ENCODE measurements around the gene CHCHD6. TPM values are rescaled to one million over a fixed set of nuclear protein-coding genes. Genes with fewer than 3 reads are reported as not detected.

Gene CHCHD6
- total RNA-seq, 2 donors from 2014 or later: 8.4 to 10.9 TPM

DNA sequence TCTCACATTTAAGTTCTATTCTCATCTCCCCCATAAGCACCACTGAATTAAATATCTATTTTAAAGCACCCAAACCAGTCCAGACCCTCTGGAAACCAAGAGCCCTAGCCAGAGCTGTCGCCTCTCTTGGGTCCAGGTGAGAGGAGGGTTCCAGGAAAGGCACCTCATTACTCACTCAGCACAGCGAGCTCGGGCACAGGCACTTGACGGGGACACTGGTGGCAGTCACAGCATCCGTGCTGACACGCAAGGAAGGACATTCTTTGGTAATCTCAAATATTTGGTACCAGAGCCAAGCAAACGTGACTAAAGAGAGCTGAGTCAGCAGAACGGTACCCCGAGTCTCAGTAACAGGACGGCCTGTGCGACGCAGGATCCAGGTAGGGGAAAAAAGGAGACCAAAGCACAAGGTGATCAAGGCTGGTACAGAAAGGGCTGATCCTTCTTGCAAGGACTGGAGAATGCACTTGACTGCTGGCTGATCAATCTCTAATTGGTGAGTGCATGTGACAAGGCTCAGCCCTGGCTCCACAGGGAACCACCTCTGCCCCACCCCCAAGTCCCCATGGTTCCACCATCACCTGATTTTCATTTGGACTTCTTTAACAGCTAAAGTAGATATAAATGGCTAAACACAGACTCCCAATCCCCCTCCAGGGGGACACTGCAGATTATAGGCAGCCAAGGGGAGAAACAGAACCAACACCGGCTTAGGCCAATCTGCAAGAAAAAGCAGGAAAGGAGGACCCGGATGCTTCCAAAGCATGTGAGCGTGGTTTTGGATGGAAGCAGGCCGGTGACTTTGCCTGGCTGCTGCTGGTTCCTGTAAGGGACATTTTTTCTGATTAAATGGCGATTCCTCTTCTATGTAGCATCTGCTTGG is 61.4 kb downstream of the CHCHD6 start:
- H3K27me3 ChIP-seq: no peaks in the 10 kb centered on the region
- TF ChIP-seq, protein P1, sequence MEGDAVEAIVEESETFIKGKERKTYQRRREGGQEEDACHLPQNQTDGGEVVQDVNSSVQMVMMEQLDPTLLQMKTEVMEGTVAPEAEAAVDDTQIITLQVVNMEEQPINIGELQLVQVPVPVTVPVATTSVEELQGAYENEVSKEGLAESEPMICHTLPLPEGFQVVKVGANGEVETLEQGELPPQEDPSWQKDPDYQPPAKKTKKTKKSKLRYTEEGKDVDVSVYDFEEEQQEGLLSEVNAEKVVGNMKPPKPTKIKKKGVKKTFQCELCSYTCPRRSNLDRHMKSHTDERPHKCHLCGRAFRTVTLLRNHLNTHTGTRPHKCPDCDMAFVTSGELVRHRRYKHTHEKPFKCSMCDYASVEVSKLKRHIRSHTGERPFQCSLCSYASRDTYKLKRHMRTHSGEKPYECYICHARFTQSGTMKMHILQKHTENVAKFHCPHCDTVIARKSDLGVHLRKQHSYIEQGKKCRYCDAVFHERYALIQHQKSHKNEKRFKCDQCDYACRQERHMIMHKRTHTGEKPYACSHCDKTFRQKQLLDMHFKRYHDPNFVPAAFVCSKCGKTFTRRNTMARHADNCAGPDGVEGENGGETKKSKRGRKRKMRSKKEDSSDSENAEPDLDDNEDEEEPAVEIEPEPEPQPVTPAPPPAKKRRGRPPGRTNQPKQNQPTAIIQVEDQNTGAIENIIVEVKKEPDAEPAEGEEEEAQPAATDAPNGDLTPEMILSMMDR (IDR thresholded peaks at IDR 0.05): no peak
- no peak for DNase-seq (ENCODE audit: low spot score)
- no peaks in the 10 kb centered on the region for H3K4me1 ChIP-seq
- H3K27ac ChIP-seq: no peak overlapping the region
- H3K4me3 ChIP-seq: no peak overlapping the region
- no peaks in the 10 kb centered on the region for H3K9me3 ChIP-seq
- no peaks in the 10 kb centered on the region for H3K36me3 ChIP-seq

DNA sequence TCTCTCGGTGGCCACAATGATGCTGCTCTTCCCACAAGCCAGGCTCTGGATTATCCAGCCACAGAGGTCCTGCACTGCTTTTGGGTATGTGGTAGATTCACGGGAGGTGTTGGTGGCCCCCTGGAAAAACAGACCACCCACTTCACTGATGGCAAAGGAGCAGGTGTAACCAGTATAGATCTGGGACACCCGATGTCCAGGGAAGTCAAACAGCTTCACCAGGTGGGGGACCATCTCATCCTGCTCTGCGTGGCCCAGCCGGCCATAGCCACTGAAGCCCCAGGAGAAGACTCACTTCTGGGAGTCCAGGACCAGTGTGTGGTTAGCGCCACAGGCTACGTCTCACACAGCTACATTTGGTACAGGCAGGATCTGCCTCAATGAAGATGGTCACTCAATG is 62.6 kb downstream of the CHCHD6 start:
- Histone ChIP-seq H3K27ac (no peak overlapping the region), H3K9me3 (no peaks in the 10 kb centered on the region), H3K4me3 (no peak overlapping the region), H3K27me3 (no peaks in the 10 kb centered on the region), H3K4me1 (no peaks in the 10 kb centered on the region), H3K36me3 (no peaks in the 10 kb centered on the region)
- TF ChIP-seq, protein P1 (IDR thresholded peaks at IDR 0.05): no peak
- DNase-seq (ENCODE audit: low spot score): no peak

DNA sequence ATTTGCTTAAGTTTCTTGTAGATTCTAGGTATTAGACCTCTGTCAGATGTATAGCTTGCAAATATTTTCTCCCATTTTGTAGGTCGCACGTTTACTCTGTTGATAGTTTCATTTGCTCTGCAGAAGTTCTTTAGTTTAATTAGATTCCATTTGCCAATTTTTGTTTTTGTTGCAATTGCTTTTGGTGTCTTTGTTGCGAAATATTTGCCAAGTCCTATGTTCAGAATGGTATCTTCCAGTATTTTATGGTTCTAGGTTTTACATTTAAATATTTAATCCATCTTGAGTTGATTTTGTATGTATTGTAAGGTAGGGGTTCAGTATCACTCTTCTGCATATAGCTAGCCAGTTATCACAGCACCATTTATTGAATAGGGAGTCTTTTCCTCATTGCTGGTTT is 64.9 kb downstream of the CHCHD6 start:
- no peaks in the 10 kb centered on the region for H3K4me1 ChIP-seq
- TF ChIP-seq, protein P1 (IDR thresholded peaks at IDR 0.05): no peak
- H3K27ac ChIP-seq: no peak overlapping the region
- no peak overlapping the region for H3K4me3 ChIP-seq
- DNase-seq (ENCODE audit: low spot score): no peak
- no peaks in the 10 kb centered on the region for H3K9me3 ChIP-seq
- H3K36me3 ChIP-seq: no peaks in the 10 kb centered on the region
- no peaks in the 10 kb centered on the region for H3K27me3 ChIP-seq

DNA sequence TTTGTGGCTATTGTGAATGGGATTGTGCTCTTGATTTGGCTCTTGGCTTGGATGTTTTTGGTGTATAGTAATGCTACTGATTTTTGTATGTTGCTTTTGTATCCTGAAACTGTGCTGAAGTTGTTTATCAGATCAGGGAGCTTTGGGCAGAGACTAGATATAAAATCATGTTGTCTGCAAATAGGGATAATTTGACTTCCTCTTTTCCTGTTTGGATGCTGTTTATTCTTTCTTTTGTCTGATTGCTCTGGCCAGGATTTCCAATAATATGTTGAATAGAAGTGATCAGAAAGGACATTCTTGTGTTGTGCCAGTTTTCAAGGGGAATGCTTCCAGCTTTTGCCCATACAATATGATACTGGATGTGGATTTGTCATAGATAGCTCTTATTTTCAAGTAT is 66.1 kb downstream of the CHCHD6 start:
- TF ChIP-seq, protein P1 (IDR thresholded peaks at IDR 0.05): no peak
- Histone ChIP-seq H3K4me1 (peaks cover 0 to 8% of the 10 kb centered on the region in 2 donors), H3K4me3 (no peak overlapping the region), H3K9me3 (no peaks in the 10 kb centered on the region), H3K27me3 (no peaks in the 10 kb centered on the region), H3K36me3 (no peaks in the 10 kb centered on the region), H3K27ac (no peak overlapping the region)
- DNase-seq (ENCODE audit: low spot score): no peak

DNA sequence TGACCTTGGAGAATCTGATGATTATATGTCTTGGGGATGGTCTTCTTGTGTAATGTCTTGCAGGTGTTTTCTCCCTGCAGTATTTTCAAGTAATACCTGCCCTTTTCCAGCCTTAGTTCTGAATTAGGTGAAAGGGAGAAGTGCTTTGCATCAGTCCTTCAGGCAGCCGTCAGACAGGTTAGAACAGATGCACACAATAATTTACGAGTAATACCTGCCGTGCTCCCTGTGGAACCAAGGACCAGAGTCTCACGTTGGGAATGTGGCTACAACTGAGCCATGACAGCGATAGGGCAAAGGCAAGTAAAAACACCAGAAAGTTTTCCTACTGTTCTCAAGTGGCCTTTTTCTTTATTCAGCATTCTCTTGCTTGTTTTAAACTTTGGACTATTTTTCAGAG is 69.1 kb downstream of the CHCHD6 start:
- no peak overlapping the region for H3K27ac ChIP-seq
- no peak for DNase-seq (ENCODE audit: low spot score)
- no peak overlapping the region for H3K4me3 ChIP-seq
- H3K36me3 ChIP-seq: no peaks in the 10 kb centered on the region
- H3K9me3 ChIP-seq: no peaks in the 10 kb centered on the region
- H3K27me3 ChIP-seq: no peaks in the 10 kb centered on the region
- H3K4me1 ChIP-seq: peaks cover 0 to 13% of the 10 kb centered on the region in 2 donors
- TF ChIP-seq, protein P1 (IDR thresholded peaks at IDR 0.05): no peak

All from right atrium auricular region (tissue), 2 donors.